ENCODE data around the gene UPK1B.

The UPK1B gene

GRCh38 chr3:119240101-119240590 is 66.7 kb downstream of the UPK1B start:
- TF ChIP-seq CTCF (IDR thresholded peaks at IDR 0.05): no peak

DNA sequence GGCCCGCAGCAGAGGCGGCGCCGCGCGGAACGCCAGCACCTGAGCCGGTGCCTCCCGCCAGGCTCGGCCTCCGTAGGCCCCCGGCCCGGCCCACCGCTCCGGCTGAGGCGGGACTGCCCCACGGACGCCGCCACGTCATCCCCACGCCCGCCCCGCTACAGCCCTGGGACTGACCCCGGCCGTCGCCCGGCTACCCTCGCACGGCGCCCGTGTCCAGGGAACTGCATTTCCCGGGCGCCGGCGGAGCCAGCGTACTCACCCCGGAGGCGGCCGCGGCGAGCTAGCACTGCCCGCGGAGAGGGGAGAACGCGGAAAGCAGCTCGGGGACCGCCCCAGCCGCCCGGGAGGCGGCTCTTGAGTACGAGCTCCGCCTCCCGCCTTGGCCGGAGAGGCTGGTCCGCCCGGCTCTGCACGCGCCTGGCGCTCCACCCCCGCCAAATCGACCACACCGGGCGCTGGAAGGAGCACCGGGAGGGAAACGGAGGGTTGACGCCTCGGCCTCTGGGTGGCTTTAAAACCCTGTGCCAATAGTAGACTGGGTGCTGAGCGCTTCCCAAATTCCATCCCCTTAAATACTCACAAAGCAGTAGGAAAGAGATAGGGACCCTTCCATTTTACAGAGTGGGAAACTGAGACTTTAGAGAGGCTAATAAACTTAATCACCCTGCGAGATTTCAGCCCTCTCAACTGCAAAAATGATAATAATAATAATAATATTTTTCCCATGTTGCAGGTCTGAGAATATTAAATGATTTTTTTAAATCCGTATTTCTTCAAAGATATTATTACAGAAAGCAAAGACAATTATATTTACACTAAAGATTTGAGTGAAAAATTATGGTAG is 67.4 kb downstream of the UPK1B start, which contains the start of gene B4GALT4:
Gene B4GALT4 (minus strand): TSS at position 288 of the 844 bp plus-strand sequence. CDS start 10,779 bp downstream, outside the sequence.
- TF ChIP-seq CTCF (IDR thresholded peaks at IDR 0.05): no peak

DNA sequence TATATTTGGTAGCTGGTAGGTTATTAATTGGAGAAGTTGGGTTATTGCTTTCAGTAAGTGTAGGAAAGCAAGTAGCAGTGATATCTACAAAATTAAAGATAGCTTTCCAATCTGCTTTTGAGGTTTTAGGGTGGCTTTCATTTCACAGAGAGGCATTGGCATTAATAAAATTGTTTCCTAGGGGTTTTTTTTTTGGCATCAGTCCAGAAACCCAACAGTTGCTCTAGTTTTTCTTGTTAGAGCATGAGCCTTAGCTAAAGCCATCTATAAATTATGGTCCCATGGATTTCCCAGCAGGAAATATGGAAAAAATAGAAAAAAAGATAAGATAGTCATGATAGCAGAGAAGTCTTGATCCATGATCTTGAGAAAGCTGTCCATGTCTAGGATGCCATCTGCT is 70.3 kb downstream of the UPK1B start:
- no peak for TF ChIP-seq CTCF (IDR thresholded peaks at IDR 0.05)

DNA sequence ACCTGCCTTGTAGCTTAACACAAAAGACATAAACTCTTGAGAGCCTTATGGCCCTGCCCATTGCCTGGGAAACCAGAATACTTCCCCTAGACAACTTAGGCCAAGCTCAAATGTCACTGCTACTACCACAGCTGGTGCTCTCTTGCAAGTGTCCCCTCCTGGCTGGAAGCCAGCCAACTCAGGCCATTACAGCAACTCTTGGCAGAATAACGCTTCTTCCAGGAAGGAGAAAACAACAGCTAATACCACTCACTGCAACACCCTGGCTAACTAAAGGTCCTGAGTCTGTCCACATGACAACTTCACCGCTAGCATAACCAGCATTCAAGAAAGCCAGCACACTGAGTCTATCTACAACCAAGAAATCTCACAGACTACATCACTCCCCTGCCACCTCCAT is 72.4 kb downstream of the UPK1B start:
- no peak for TF ChIP-seq CTCF (IDR thresholded peaks at IDR 0.05)

All from LNCAP (cell line).